ENCODE results near the gene AQP2. TPM values are rescaled to one million over a fixed set of nuclear protein-coding genes. Genes with fewer than 3 reads are reported as not detected.

Gene AQP2
- total RNA-seq, 1 donor from 2014 or later = not detected

GRCh38 chr12:49941556-49942511 lies 8.7 kb upstream of the AQP2 start:
- TF ChIP-seq CTCF (IDR thresholded peaks at IDR 0.05; ENCODE audit: insufficient read depth, low read length, poor library complexity, severe bottlenecking) = no peak
- Histone ChIP-seq H3K36me3 (ENCODE audit: control insufficient read depth, insufficient read depth, low read length) (no peaks in the 10 kb centered on the region), H3K27me3 (ENCODE audit: control insufficient read depth, insufficient read depth, low read length) (no peaks in the 10 kb centered on the region), H3K4me3 (ENCODE audit: low read depth, low read length) (no peak overlapping the region)
- no peak for DNase-seq (ENCODE audit: low read depth)

GRCh38 chr12:49942512-49942893 lies 8.0 kb upstream of the AQP2 start:
- Histone ChIP-seq H3K36me3 (ENCODE audit: control insufficient read depth, insufficient read depth, low read length) (no peaks in the 10 kb centered on the region), H3K27me3 (ENCODE audit: control insufficient read depth, insufficient read depth, low read length) (no peaks in the 10 kb centered on the region), H3K4me3 (ENCODE audit: low read depth, low read length) (no peak overlapping the region)
- no peak for DNase-seq (ENCODE audit: low read depth)
- TF ChIP-seq CTCF (IDR thresholded peaks at IDR 0.05; ENCODE audit: insufficient read depth, low read length, poor library complexity, severe bottlenecking) = no peak

GRCh38 chr12:49942921-49943624 lies 7.5 kb upstream of the AQP2 start:
- TF ChIP-seq CTCF (IDR thresholded peaks at IDR 0.05; ENCODE audit: insufficient read depth, low read length, poor library complexity, severe bottlenecking) = no peak

GRCh38 chr12:49943625-49943960 lies 6.9 kb upstream of the AQP2 start:
- H3K27me3 ChIP-seq (ENCODE audit: control insufficient read depth, insufficient read depth, low read length) = no peaks in the 10 kb centered on the region

More at GRCh38 chr12:49942921-49943624, 7.5 kb upstream of the AQP2 start:
- DNase-seq (ENCODE audit: low read depth) = no peak
- H3K4me3 ChIP-seq (ENCODE audit: low read depth, low read length) = no peak overlapping the region
- no peaks in the 10 kb centered on the region for H3K36me3 ChIP-seq (ENCODE audit: control insufficient read depth, insufficient read depth, low read length)
- H3K27me3 ChIP-seq (ENCODE audit: control insufficient read depth, insufficient read depth, low read length) = no peaks in the 10 kb centered on the region

GRCh38 chr12:49944046-49944445 lies 6.5 kb upstream of the AQP2 start:
- Histone ChIP-seq H3K36me3 (ENCODE audit: control insufficient read depth, insufficient read depth, low read length) (no peaks in the 10 kb centered on the region), H3K4me3 (ENCODE audit: low read depth, low read length) (no peak overlapping the region), H3K27me3 (ENCODE audit: control insufficient read depth, insufficient read depth, low read length) (no peaks in the 10 kb centered on the region)
- no peak for DNase-seq (ENCODE audit: low read depth)
- TF ChIP-seq CTCF (IDR thresholded peaks at IDR 0.05; ENCODE audit: insufficient read depth, low read length, poor library complexity, severe bottlenecking) = no peak

More at GRCh38 chr12:49943625-49943960, 6.9 kb upstream of the AQP2 start:
- Histone ChIP-seq H3K4me3 (ENCODE audit: low read depth, low read length) (no peak overlapping the region), H3K36me3 (ENCODE audit: control insufficient read depth, insufficient read depth, low read length) (no peaks in the 10 kb centered on the region)
- no peak for DNase-seq (ENCODE audit: low read depth)
- TF ChIP-seq CTCF (IDR thresholded peaks at IDR 0.05; ENCODE audit: insufficient read depth, low read length, poor library complexity, severe bottlenecking) = no peak
